ENCODE results near the gene EFCAB6.

The EFCAB6 gene

DNA sequence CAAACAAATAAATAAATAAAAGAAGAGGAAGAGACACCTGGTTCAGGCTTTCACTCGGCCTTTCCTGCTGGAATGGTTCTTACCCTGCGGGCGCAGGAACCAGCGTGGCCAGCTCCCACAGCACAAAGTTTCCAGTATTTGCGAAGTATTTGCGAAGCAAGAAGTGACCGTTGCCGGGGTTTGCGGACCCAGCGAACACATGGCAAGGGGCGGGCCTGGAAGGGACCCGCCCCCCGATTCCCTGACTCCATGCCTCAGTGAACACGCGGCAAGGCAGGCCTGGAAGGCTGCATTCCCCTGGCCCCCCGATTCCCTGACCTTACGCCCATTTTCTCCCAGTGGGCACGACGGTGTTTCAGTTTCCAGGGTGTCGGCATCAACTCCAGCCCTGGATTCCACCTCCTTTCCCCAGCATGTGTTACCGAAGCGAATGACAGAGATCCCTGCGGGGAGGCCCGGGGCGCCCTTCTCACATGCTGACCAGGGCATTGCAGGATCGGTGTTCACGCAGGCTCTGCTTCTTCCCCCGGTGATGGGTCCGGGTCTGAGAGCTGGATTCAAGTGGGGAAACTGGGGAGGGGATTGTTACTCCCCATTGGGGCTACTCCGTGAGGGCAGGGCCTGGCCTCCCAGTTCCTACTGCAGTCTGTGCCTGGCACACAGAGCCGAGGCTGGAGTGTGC, 297.5 kb downstream of the EFCAB6 start:
- Histone ChIP-seq H3K4me3 (ENCODE audit: low read length) (no peak overlapping the region), H3K4me1 (ENCODE audit: control insufficient read depth, low read length) (no peaks in the 10 kb centered on the region), H4K20me1 (ENCODE audit: control insufficient read depth, insufficient read depth, low read depth, low read length) (no peaks in the 10 kb centered on the region), H3K9me2 (replicated peaks; ENCODE audit: control insufficient read depth, low read length) (no peaks in the 10 kb centered on the region), H3K27ac (ENCODE audit: low read depth, low read length) (no peak overlapping the region), H3K4me2 (ENCODE audit: low read length) (no peak overlapping the region), H3K27me3 (ENCODE audit: control insufficient read depth, low read length) (no peaks in the 10 kb centered on the region), H3K79me2 (ENCODE audit: control insufficient read depth, low read length) (no peaks in the 10 kb centered on the region), H3K36me3 (ENCODE audit: control insufficient read depth, low read length) (no peaks in the 10 kb centered on the region), H3K9me3 (ENCODE audit: control insufficient read depth, insufficient read depth, low read length) (no peaks in the 10 kb centered on the region), H3F3A (ENCODE audit: control insufficient read depth, insufficient read depth) (no peaks in the 10 kb centered on the region)
- TF ChIP-seq, protein P1, sequence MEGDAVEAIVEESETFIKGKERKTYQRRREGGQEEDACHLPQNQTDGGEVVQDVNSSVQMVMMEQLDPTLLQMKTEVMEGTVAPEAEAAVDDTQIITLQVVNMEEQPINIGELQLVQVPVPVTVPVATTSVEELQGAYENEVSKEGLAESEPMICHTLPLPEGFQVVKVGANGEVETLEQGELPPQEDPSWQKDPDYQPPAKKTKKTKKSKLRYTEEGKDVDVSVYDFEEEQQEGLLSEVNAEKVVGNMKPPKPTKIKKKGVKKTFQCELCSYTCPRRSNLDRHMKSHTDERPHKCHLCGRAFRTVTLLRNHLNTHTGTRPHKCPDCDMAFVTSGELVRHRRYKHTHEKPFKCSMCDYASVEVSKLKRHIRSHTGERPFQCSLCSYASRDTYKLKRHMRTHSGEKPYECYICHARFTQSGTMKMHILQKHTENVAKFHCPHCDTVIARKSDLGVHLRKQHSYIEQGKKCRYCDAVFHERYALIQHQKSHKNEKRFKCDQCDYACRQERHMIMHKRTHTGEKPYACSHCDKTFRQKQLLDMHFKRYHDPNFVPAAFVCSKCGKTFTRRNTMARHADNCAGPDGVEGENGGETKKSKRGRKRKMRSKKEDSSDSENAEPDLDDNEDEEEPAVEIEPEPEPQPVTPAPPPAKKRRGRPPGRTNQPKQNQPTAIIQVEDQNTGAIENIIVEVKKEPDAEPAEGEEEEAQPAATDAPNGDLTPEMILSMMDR (IDR thresholded peaks at IDR 0.05; ENCODE audit: low read depth, low read length, poor library complexity, severe bottlenecking) = no peak
- TF ChIP-seq EZH2phosphoT487 (IDR thresholded peaks at IDR 0.05; ENCODE audit: borderline replicate concordance, low read length) = no peak

DNA sequence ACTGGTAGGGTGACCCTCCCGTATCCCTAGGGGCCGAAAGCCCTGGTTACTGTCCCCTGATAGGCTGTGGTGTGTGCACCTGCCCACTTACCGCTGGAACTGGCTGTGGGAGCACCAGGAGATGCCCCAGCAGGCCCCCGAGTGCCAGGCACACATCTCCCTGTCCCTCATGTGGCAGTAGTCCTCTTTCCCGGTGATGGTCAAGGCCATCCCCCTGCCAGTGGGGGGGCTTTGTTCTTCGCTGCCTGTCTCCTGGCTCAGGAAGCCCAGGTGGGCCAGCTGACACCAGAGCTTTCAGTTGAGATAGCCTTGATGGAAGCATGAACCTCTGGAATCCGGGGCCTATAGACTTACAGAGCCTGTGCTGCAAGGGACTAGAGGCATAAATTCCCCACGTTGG, 299.8 kb downstream of the EFCAB6 start:
- TF ChIP-seq, protein P1 (IDR thresholded peaks at IDR 0.05; ENCODE audit: low read depth, low read length, poor library complexity, severe bottlenecking) = no peak
- TF ChIP-seq EZH2phosphoT487 (IDR thresholded peaks at IDR 0.05; ENCODE audit: borderline replicate concordance, low read length) = no peak
- H3K4me3 ChIP-seq (ENCODE audit: low read length) = no peak overlapping the region
- H3K4me1 ChIP-seq (ENCODE audit: control insufficient read depth, low read length) = no peaks in the 10 kb centered on the region
- H4K20me1 ChIP-seq (ENCODE audit: control insufficient read depth, insufficient read depth, low read depth, low read length) = no peaks in the 10 kb centered on the region
- H3K27ac ChIP-seq (ENCODE audit: low read depth, low read length) = no peak overlapping the region
- no peaks in the 10 kb centered on the region for H3K9me3 ChIP-seq (ENCODE audit: control insufficient read depth, insufficient read depth, low read length)
- no peaks in the 10 kb centered on the region for H3K36me3 ChIP-seq (ENCODE audit: control insufficient read depth, low read length)
- no peak overlapping the region for H3K4me2 ChIP-seq (ENCODE audit: low read length)
- no peaks in the 10 kb centered on the region for H3K79me2 ChIP-seq (ENCODE audit: control insufficient read depth, low read length)
- H3K27me3 ChIP-seq (ENCODE audit: control insufficient read depth, low read length) = no peaks in the 10 kb centered on the region
- no peaks in the 10 kb centered on the region for H3K9me2 ChIP-seq (replicated peaks; ENCODE audit: control insufficient read depth, low read length)
- H3F3A ChIP-seq (ENCODE audit: control insufficient read depth, insufficient read depth) = no peaks in the 10 kb centered on the region

DNA sequence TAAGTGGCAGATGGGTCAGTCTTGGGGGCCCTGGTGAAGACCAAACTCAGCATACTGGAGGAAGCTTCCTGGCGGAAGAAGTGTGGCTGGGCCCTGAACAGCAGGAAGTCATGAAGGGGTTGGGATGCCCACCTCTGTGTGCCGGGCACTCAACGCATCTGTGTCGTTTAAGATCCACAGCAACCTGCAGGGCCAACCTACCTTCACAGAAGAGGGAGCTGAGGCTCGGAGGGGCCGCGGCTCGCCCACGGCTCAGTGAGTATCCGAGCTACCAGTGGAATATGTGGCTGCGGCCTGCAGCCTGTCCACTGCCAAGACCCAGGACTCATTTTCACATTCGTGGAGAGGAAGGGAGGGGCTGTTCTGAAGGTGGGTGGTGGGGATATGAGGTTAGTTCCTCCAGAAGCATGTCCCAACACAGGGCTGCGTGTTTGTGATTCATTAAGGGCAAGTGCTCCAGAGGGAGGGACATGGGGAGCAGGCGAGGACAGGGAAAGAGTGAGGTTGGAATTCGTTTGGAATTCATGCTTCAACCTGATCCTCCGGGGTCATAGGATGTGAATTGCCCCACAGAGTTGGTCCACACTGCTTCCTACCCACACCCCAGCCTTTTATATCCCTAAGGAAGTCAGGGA, 300.7 kb downstream of the EFCAB6 start:
- no peaks in the 10 kb centered on the region for H3K9me3 ChIP-seq (ENCODE audit: control insufficient read depth, insufficient read depth, low read length)
- no peak overlapping the region for H3K4me3 ChIP-seq (ENCODE audit: low read length)
- TF ChIP-seq, protein P1 (IDR thresholded peaks at IDR 0.05; ENCODE audit: low read depth, low read length, poor library complexity, severe bottlenecking) = no peak
- no peak for TF ChIP-seq EZH2phosphoT487 (IDR thresholded peaks at IDR 0.05; ENCODE audit: borderline replicate concordance, low read length)
- H3K4me2 ChIP-seq (ENCODE audit: low read length) = no peak overlapping the region
- H4K20me1 ChIP-seq (ENCODE audit: control insufficient read depth, insufficient read depth, low read depth, low read length) = no peaks in the 10 kb centered on the region
- no peaks in the 10 kb centered on the region for H3K4me1 ChIP-seq (ENCODE audit: control insufficient read depth, low read length)
- no peaks in the 10 kb centered on the region for H3K27me3 ChIP-seq (ENCODE audit: control insufficient read depth, low read length)
- no peaks in the 10 kb centered on the region for H3K79me2 ChIP-seq (ENCODE audit: control insufficient read depth, low read length)
- H3F3A ChIP-seq (ENCODE audit: control insufficient read depth, insufficient read depth) = no peaks in the 10 kb centered on the region
- H3K9me2 ChIP-seq (replicated peaks; ENCODE audit: control insufficient read depth, low read length) = no peaks in the 10 kb centered on the region
- H3K27ac ChIP-seq (ENCODE audit: low read depth, low read length) = no peak overlapping the region
- no peaks in the 10 kb centered on the region for H3K36me3 ChIP-seq (ENCODE audit: control insufficient read depth, low read length)

Data from DOHH2 (cell line).